Head of caudate nucleus (tissue), 42 donors: ENCODE measurements around the gene LAMC3.

Experiments
- DNase-seq, 42 donors: peaks; one replicate each; pipeline versions ENCODE4 v3.0.0 to v3.0.0-alpha.2; 2020 to 2021; ENCODE audit warnings: mixed read lengths in 7 of 42
- intact Hi-C: fragments of 100-400 bp; cut with DNase I; formaldehyde crosslinking; loops from one replicate; pipeline ENCODE4 v1.15.0; 2022

The LAMC3 gene

GRCh38 chr9:131084661-131085369 is 75.8 kb downstream of the LAMC3 start:
- intact Hi-C loops, result no loop called here
- DNase-seq, result no peak

GRCh38 chr9:131085370-131086122 is 76.6 kb downstream of the LAMC3 start:
- DNase-seq, result no peak
- intact Hi-C loops, result no loop called here

DNA sequence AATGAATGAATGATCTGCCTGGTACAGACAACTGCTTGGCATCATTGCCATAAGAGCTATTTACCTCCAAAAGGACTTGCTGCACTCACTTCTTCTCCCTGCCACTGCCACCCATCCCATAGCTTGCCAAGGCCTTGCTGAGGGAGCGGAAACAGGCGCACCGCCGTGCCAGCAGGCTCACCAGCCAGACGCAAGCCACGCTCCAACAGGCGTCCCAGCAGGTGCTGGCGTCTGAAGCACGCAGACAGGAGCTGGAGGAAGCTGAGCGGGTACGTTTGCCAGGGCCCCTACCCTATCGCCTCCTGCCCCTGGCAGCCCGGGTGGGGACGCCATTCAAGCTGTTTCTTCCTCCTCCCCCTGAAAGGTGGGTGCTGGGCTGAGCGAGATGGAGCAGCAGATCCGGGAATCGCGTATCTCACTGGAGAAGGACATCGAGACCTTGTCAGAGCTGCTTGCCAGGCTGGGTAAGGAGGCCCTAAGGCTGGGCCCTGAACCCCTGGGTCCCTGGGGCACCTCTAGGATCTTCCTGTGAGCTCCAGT is 78.5 kb downstream of the LAMC3 start:
- DNase-seq, result no peak
- intact Hi-C loops, result no loop called here

DNA sequence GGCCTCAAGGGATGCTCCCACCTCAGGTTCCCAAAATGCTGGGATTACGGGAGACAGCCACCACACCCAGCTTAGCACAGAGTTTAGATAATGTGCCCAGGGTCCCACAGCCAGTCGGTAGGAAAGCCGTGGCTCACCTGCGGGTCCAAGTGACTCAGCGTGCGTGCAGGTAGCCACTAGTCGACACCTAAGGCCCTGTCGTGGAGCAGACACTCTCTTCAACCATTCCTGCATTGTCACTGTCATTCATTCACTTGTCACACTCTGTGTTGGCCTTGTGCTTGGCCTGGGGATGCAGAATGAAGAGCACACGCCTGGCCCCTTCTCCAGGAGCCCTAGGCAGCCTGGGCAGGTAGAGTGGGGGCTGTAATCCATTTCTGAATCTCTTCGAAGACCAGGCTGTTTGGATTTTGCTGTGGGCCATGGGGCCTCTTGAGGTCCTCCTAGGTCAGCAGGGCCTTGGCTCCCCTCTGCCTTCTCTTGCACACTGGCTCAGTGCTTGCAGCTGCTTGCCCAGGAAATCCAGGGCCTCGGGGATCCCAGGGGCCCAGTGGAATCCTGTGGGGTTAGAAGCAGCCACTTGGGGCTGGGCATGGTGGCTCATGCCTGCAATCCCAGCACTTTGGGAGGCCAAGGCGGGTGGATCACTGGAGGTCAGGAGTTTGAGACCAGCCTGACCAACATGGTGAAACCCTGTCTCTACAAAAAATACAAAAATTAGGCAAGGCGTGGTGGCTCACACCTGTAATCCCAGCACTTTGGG is 81.2 kb downstream of the LAMC3 start:
- intact Hi-C loops, result no loop called here
- DNase-seq, result no peak

- DNase-seq, result no peak
- intact Hi-C loops, result no loop called here
Observed at GRCh38 chr9:131091352-131091992, 82.5 kb downstream of the LAMC3 start.

GRCh38 chr9:131092030-131092429 is 83.1 kb downstream of the LAMC3 start:
- intact Hi-C loops, result no loop called here
- DNase-seq, result no peak

DNA sequence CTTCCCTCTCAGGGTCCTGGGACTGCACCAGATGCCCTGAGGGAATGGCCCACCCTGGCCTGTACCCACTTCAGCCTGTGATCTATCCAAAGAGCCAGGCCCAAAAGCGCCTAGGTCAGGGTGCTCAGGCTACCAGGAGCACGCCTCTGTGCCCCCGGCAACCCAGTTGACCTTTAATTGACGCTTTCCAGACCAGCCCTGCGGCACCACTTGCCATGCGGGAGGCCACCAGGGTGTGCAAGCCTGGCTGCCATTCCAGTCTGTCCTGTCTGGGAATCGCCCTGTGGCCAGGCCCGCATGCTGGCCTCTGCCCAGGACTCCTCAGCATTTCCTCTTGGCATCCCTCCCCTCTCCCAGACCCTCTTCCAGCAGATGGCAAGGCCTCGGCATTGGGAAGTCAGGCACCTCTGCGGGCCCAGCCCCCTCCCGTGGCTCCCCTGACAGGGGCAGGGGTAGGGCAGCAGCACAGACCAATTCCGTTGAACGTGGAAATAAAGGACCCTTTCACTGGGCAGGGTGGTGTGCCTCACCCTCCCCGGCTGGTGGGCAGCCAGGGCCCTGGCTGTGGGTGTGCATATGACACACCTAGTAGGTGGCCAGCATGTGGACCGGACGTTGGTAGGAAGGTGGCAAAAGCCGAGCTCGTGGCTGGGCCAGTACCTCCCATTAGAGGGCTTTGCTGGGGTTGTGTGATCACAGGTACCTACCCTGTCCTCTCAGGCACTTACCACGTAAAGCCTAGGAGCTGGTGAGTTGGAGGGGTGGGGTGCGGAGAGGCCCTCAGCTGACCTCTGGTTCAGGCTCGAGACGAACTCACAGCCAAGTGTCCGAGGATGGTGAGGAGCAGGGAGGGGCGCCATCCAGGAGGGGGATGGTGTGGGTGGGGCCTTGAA is 83.8 kb downstream of the LAMC3 start:
- no peak for DNase-seq

GRCh38 chr9:131094015-131094414 is 85.0 kb downstream of the LAMC3 start:
- DNase-seq, result no peak

More for the DNA sequence above, 83.8 kb downstream of the LAMC3 start:
- intact Hi-C loops, result no loop called here

GRCh38 chr9:131094622-131095021 is 85.6 kb downstream of the LAMC3 start:
- peak in 5 of 42 donors; percentile 11 to 65 (median 19) for DNase-seq
- intact Hi-C loops, result no loop called here

More at GRCh38 chr9:131094015-131094414, 85.0 kb downstream of the LAMC3 start:
- intact Hi-C loops, result no loop called here

GRCh38 chr9:131095666-131096268 is 86.8 kb downstream of the LAMC3 start:
- intact Hi-C loops, result no loop called here
- no peak for DNase-seq

GRCh38 chr9:131096269-131097125 is 87.5 kb downstream of the LAMC3 start, which contains the start of gene AIF1L:
AIF1L (plus strand) TSS chr9:131096531; CDS start chr9:131096630, 99 bp downstream.
- intact Hi-C loops, result no loop called here
- DNase-seq, result peak; percentile 55 to 91 (median 80)

DNA sequence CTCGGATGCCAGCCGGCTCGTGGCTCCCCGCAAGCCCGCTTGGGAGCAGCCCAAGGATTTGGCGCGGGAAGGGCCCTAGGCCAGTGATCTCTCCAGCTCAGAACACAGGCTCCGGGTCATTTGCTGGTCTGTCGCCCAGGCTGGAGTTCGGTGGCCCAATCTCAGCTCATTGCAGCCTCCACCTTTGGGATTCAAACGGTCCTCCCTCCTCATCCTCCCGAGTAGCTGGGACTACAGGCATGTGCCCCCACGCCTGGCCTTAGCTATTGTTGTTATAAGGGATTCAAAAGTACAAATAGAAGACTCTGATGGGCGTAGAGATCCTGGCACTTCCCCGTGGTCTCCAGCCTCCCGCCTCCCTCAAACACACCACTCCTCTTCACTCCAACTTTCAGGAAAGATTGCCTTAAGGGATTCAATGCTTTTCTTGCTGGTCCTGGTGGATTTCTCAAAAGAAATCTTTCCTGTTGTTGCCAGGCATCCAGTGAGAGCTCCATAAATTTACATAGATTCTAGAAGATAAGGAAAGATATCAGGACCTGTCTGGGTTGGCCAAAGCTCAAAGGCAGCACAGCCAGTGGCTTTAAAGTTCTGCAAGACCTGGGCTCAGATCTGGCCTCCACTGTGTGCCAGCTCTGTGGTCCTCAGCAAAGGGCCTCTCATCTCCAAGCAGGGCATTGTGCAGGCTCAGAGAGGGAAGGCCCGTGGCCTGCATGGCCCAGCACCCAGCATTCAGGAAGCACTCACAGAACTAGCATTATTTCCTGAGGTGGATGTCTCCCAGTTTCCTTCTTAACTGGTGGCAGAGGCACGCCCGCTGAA is 88.4 kb downstream of the LAMC3 start:
- peak in 5 of 42 donors; percentile 20 to 45 (median 34) for DNase-seq
- intact Hi-C loops, result no loop called here

GRCh38 chr9:131097948-131098278 is 88.9 kb downstream of the LAMC3 start:
- intact Hi-C loops, result no loop called here
- peak in 12 of 42 donors; percentile 10 to 72 (median 36) for DNase-seq

DNA sequence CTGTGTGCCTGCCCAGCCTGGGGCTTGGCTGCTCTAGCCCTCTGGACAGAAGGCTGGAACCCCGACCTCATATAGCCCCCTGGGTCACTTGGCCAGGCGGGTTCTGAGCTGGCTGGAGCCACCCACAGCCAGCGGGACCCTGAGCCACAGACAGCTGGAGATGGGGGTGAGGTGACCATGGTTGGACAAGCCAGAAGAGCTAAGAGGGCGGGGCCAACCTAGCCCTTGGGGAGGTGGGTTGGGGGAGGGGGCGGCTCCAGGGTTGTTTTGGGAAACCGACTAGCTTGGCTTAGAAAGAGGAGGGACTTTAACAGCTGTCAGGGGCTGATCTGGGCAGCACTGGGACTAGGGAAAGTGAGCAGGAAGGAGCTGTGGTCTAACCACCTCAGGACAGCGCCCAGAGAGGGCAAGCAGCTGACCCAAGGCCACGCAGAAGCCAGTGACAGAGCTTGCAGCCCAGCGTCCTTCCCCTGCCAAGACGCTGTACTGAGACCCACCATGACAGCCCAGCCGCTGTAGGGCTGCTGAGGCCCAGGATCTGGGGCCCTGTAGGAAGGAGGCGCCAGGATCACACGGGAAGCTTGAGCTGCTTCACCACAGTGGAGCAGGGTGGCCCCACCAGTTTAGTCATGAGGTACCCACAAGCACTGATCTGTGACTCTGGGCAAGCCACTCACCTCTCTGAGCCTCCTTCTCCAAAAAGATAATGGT is 89.6 kb downstream of the LAMC3 start:
- intact Hi-C loops, result no loop called here
- no peak for DNase-seq

DNA sequence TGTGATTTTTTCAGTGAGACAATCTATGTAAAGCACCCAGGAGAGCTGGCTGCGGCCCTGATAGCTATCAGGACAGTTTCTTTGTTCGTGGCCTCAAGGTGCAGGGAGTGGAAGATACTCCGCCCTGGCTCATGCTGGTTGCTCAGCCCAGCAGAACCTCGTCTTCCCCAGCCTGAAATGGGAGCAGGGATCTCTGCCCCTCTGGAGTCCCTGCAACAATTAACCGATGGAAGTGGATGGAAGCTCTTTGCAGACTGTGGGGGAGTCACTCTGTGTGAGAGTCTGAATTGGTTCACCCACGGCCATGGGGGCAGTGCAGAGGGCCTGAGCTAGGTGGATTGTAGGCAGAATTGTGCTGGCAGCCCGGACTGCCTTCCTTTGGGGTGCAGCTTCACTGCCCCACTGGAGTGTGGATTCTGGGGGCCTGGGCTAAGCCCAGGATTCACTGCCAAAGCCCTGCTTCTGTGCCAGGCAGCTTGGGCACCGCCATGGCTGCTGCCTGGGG is 90.2 kb downstream of the LAMC3 start:
- intact Hi-C loops, result no loop called here
- DNase-seq, result peak in 2 of 42 donors; percentile 7 to 39
